ENCODE data around the gene DDN.
A peak's percentile ranks its signal among the peaks of the same experiment; 100 is the strongest.

The DDN gene

GRCh38 chr12:49037111-49037946 is 38.2 kb upstream of the DDN start:
- Histone ChIP-seq H3K9me3 (replicated peaks in 1 of 2; ENCODE audit: control insufficient read depth in 2 of 2, insufficient read depth in 1 of 2, low read depth in 1 of 2, low read length in 2 of 2) (no peaks in the 10 kb centered on the region), H3K4ac (ENCODE audit: low read length) (no peak overlapping the region), H3K27ac (replicated peaks; ENCODE audit: low read length) (no peak overlapping the region), H3K9ac (ENCODE audit: low read depth, low read length, poor library complexity) (peak overlapping the region; percentile 21), H2AK5ac (ENCODE audit: low read depth, low read length) (no peak overlapping the region), H2BK120ac (ENCODE audit: low read depth, low read length) (no peak overlapping the region), H3K18ac (ENCODE audit: low read length) (no peak overlapping the region), H3K23ac (ENCODE audit: low read depth, low read length, poor library complexity) (no peak overlapping the region), H3K4me1 (ENCODE audit: control insufficient read depth in 2 of 2, insufficient read depth in 1 of 2, low read depth in 1 of 2, low read length in 2 of 2) (no peaks in the 10 kb centered on the region), H4K91ac (ENCODE audit: low read depth, low read length, poor library complexity) (no peak overlapping the region), H2BK15ac (ENCODE audit: low read length) (no peak overlapping the region), H3K14ac (ENCODE audit: low read length) (peak overlapping the region; percentile 21), H3K4me2 (ENCODE audit: insufficient read depth, low read length, poor library complexity, severe bottlenecking) (no peak overlapping the region), H2AFZ (ENCODE audit: low read length) (no peak overlapping the region), H3K27me3 (ENCODE audit: control insufficient read depth in 3 of 3, insufficient read depth in 3 of 3, low read depth in 1 of 3, low read length in 3 of 3) (no peaks in the 10 kb centered on the region), H3K4me3 (ENCODE audit: low read length in 2 of 2) (no peak overlapping the region), H2BK5ac (ENCODE audit: low read length) (no peak overlapping the region), H4K8ac (ENCODE audit: low read depth, low read length) (peak overlapping the region; percentile 48), H3K79me1 (ENCODE audit: low read depth, low read length) (peaks cover 18% of the 10 kb centered on the region), H2BK12ac (ENCODE audit: low read length) (no peak overlapping the region), H3K36me3 (replicated peaks in 1 of 2; ENCODE audit: control insufficient read depth in 2 of 2, insufficient read depth in 2 of 2, low read length in 2 of 2) (peaks cover 71 to 99% of the 10 kb centered on the region in 2 donors)
- DNase-seq (ENCODE audit: low spot score): no peak
- WGBS, 2 donors (ENCODE audit: extremely low coverage in 2 of 2, insufficient read length in 2 of 2, insufficient replicate concordance in 1 of 2): no CpG with 5 or more reads among the region's 9 CpGs

DNA sequence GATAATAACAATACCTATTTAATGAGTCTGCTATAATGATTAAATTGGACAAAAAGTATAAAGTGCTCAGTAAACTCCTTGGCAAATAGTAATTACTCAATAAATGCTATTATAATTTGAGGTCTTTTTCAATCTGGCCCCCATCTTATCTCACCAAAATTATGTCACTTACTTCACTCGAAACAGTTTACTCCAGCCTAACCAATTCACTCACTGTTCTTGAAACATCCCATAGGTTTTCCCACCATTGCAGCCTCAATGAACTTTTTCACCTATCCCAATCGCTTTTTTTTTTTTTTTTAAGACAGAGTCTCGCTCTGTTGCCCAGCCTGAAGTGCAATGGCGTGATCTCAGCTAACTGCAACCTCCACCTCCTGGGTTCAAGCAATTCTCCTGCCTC is 36.9 kb upstream of the DDN start:
- no peak for DNase-seq (ENCODE audit: low spot score)
- H3K4ac ChIP-seq (ENCODE audit: low read length): no peak overlapping the region
- no peak overlapping the region for H3K4me2 ChIP-seq (ENCODE audit: insufficient read depth, low read length, poor library complexity, severe bottlenecking)
- no peak overlapping the region for H3K23ac ChIP-seq (ENCODE audit: low read depth, low read length, poor library complexity)
- H2BK15ac ChIP-seq (ENCODE audit: low read length): no peak overlapping the region
- no peak overlapping the region for H2BK12ac ChIP-seq (ENCODE audit: low read length)
- peaks cover 18% of the 10 kb centered on the region for H3K79me1 ChIP-seq (ENCODE audit: low read depth, low read length)
- H3K27me3 ChIP-seq (ENCODE audit: control insufficient read depth in 3 of 3, insufficient read depth in 3 of 3, low read depth in 1 of 3, low read length in 3 of 3): no peaks in the 10 kb centered on the region
- H3K4me1 ChIP-seq (ENCODE audit: control insufficient read depth in 2 of 2, insufficient read depth in 1 of 2, low read depth in 1 of 2, low read length in 2 of 2): no peaks in the 10 kb centered on the region
- H2BK120ac ChIP-seq (ENCODE audit: low read depth, low read length): no peak overlapping the region
- no peak overlapping the region for H3K4me3 ChIP-seq (ENCODE audit: low read length in 2 of 2)
- H4K8ac ChIP-seq (ENCODE audit: low read depth, low read length): no peak overlapping the region
- H3K18ac ChIP-seq (ENCODE audit: low read length): no peak overlapping the region
- no peak overlapping the region for H3K27ac ChIP-seq (replicated peaks; ENCODE audit: low read length)
- H3K14ac ChIP-seq (ENCODE audit: low read length): no peak overlapping the region
- no peak overlapping the region for H2AFZ ChIP-seq (ENCODE audit: low read length)
- no peak overlapping the region for H4K91ac ChIP-seq (ENCODE audit: low read depth, low read length, poor library complexity)
- no peaks in the 10 kb centered on the region for H3K9me3 ChIP-seq (replicated peaks in 1 of 2; ENCODE audit: control insufficient read depth in 2 of 2, insufficient read depth in 1 of 2, low read depth in 1 of 2, low read length in 2 of 2)
- H3K36me3 ChIP-seq (replicated peaks in 1 of 2; ENCODE audit: control insufficient read depth in 2 of 2, insufficient read depth in 2 of 2, low read length in 2 of 2): peaks cover 74 to 99% of the 10 kb centered on the region in 2 donors
- no peak overlapping the region for H2BK5ac ChIP-seq (ENCODE audit: low read length)
- no peak overlapping the region for H2AK5ac ChIP-seq (ENCODE audit: low read depth, low read length)
- no CpG with 5 or more reads among the region's 4 CpGs for WGBS, 2 donors (ENCODE audit: extremely low coverage in 2 of 2, insufficient read length in 2 of 2, insufficient replicate concordance in 1 of 2)
- H3K9ac ChIP-seq (ENCODE audit: low read depth, low read length, poor library complexity): no peak overlapping the region

DNA sequence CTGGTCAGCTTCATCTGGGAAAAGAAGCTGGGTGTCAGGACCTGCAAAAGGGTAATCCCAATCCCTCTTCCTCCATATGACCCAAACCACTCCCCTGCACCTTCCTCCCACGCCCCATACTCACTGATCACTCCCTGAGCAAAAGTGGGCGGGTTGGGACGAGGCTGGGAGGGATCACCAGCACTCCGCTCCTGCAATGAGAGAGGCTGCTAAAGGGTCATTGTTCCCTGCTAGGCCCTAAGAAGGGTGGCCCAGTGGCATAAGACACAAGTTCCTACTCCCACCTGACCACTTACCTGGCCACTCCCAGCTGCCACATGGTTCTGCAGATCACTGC is 35.1 kb upstream of the DDN start:
- WGBS, 2 donors (ENCODE audit: extremely low coverage in 2 of 2, insufficient read length in 2 of 2, insufficient replicate concordance in 1 of 2): no CpG with 5 or more reads among the region's 4 CpGs
- H2BK12ac ChIP-seq (ENCODE audit: low read length): no peak overlapping the region
- no peak overlapping the region for H2BK15ac ChIP-seq (ENCODE audit: low read length)
- peaks cover 17% of the 10 kb centered on the region for H3K79me1 ChIP-seq (ENCODE audit: low read depth, low read length)
- no peaks in the 10 kb centered on the region for H3K9me3 ChIP-seq (replicated peaks in 1 of 2; ENCODE audit: control insufficient read depth in 2 of 2, insufficient read depth in 1 of 2, low read depth in 1 of 2, low read length in 2 of 2)
- no peak overlapping the region for H4K91ac ChIP-seq (ENCODE audit: low read depth, low read length, poor library complexity)
- H3K4me1 ChIP-seq (ENCODE audit: control insufficient read depth in 2 of 2, insufficient read depth in 1 of 2, low read depth in 1 of 2, low read length in 2 of 2): no peaks in the 10 kb centered on the region
- H3K23ac ChIP-seq (ENCODE audit: low read depth, low read length, poor library complexity): peak overlapping the region; percentile 20
- H3K4ac ChIP-seq (ENCODE audit: low read length): no peak overlapping the region
- peaks cover 76 to 98% of the 10 kb centered on the region in 2 donors for H3K36me3 ChIP-seq (replicated peaks in 1 of 2; ENCODE audit: control insufficient read depth in 2 of 2, insufficient read depth in 2 of 2, low read length in 2 of 2)
- no peak overlapping the region for H3K18ac ChIP-seq (ENCODE audit: low read length)
- H3K4me3 ChIP-seq (ENCODE audit: low read length in 2 of 2): no peak overlapping the region
- no peak for DNase-seq (ENCODE audit: low spot score)
- H3K4me2 ChIP-seq (ENCODE audit: insufficient read depth, low read length, poor library complexity, severe bottlenecking): no peak overlapping the region
- peak overlapping the region; percentile 44 for H2BK5ac ChIP-seq (ENCODE audit: low read length)
- no peak overlapping the region for H4K8ac ChIP-seq (ENCODE audit: low read depth, low read length)
- H2BK120ac ChIP-seq (ENCODE audit: low read depth, low read length): no peak overlapping the region
- no peak overlapping the region for H2AFZ ChIP-seq (ENCODE audit: low read length)
- H3K14ac ChIP-seq (ENCODE audit: low read length): no peak overlapping the region
- no peak overlapping the region for H3K9ac ChIP-seq (ENCODE audit: low read depth, low read length, poor library complexity)
- no peaks in the 10 kb centered on the region for H3K27me3 ChIP-seq (ENCODE audit: control insufficient read depth in 3 of 3, insufficient read depth in 3 of 3, low read depth in 1 of 3, low read length in 3 of 3)
- H3K27ac ChIP-seq (replicated peaks; ENCODE audit: low read length): no peak overlapping the region
- no peak overlapping the region for H2AK5ac ChIP-seq (ENCODE audit: low read depth, low read length)

- H2AFZ ChIP-seq (ENCODE audit: low read length): no peak overlapping the region
- no peak overlapping the region for H2BK12ac ChIP-seq (ENCODE audit: low read length)
- no peaks in the 10 kb centered on the region for H3K4me1 ChIP-seq (ENCODE audit: control insufficient read depth in 2 of 2, insufficient read depth in 1 of 2, low read depth in 1 of 2, low read length in 2 of 2)
- no peak overlapping the region for H2AK5ac ChIP-seq (ENCODE audit: low read depth, low read length)
- H3K23ac ChIP-seq (ENCODE audit: low read depth, low read length, poor library complexity): peak overlapping the region; percentile 20
- H3K9ac ChIP-seq (ENCODE audit: low read depth, low read length, poor library complexity): no peak overlapping the region
- H3K14ac ChIP-seq (ENCODE audit: low read length): no peak overlapping the region
- H3K27me3 ChIP-seq (ENCODE audit: control insufficient read depth in 3 of 3, insufficient read depth in 3 of 3, low read depth in 1 of 3, low read length in 3 of 3): no peaks in the 10 kb centered on the region
- no peak for DNase-seq (ENCODE audit: low spot score)
- WGBS, 2 donors (ENCODE audit: extremely low coverage in 2 of 2, insufficient read length in 2 of 2, insufficient replicate concordance in 1 of 2): no CpG with 5 or more reads among the region's 12 CpGs
- no peak overlapping the region for H4K8ac ChIP-seq (ENCODE audit: low read depth, low read length)
- no peak overlapping the region for H3K18ac ChIP-seq (ENCODE audit: low read length)
- H4K91ac ChIP-seq (ENCODE audit: low read depth, low read length, poor library complexity): no peak overlapping the region
- H3K4me3 ChIP-seq (ENCODE audit: low read length in 2 of 2): no peak overlapping the region
- no peaks in the 10 kb centered on the region for H3K9me3 ChIP-seq (replicated peaks in 1 of 2; ENCODE audit: control insufficient read depth in 2 of 2, insufficient read depth in 1 of 2, low read depth in 1 of 2, low read length in 2 of 2)
- no peak overlapping the region for H2BK15ac ChIP-seq (ENCODE audit: low read length)
- no peak overlapping the region for H3K4ac ChIP-seq (ENCODE audit: low read length)
- no peak overlapping the region for H3K4me2 ChIP-seq (ENCODE audit: insufficient read depth, low read length, poor library complexity, severe bottlenecking)
- H2BK5ac ChIP-seq (ENCODE audit: low read length): no peak overlapping the region
- no peak overlapping the region for H2BK120ac ChIP-seq (ENCODE audit: low read depth, low read length)
- H3K36me3 ChIP-seq (replicated peaks in 1 of 2; ENCODE audit: control insufficient read depth in 2 of 2, insufficient read depth in 2 of 2, low read length in 2 of 2): peaks cover 77 to 98% of the 10 kb centered on the region in 2 donors
- H3K27ac ChIP-seq (replicated peaks; ENCODE audit: low read length): no peak overlapping the region
- peaks cover 17% of the 10 kb centered on the region for H3K79me1 ChIP-seq (ENCODE audit: low read depth, low read length)
These were observed 34.6 kb upstream of the DDN start for GRCh38 chr12:49033611-49034285.

Measured in neuronal stem cell (in vitro differentiated cells).